GM12891 (cell line): ENCODE data around the gene CALML4.

Experiments
- PAX5 ChIP-seq: IDR thresholded peaks from 2 replicates; pipeline ENCODE4 v1.6.1; 2011; ENCODE audit warnings: low read length, moderate library complexity, mild to moderate bottlenecking; ENCODE audit not compliant: insufficient read depth, severe bottlenecking
- POLR2A ChIP-seq: IDR thresholded peaks from 2 replicates; pipeline ENCODE4 v1.6.1; 2011; ENCODE audit warnings: low read depth, low read length, control low read depth
- POLR2AphosphoS5 ChIP-seq: IDR thresholded peaks from 2 replicates; pipeline ENCODE4 v1.6.1; 2011; ENCODE audit warnings: low read depth, low read length, control low read depth
- SPI1 ChIP-seq: IDR thresholded peaks from 2 replicates; pipeline ENCODE4 v1.6.1; 2011; ENCODE audit warnings: low read depth, low read length, control low read depth
- TAF1 ChIP-seq: IDR thresholded peaks from 2 replicates; pipeline ENCODE4 v1.6.1; 2011; ENCODE audit warnings: low read depth, low read length, control low read depth

- TF ChIP-seq POLR2AphosphoS5: no peak
- no peak for TF ChIP-seq POLR2A
- no peak for TF ChIP-seq TAF1
- no peak for TF ChIP-seq PAX5
- no peak for TF ChIP-seq SPI1
Measured at GRCh38 chr15:68205558-68205944, 419 bp upstream of the CALML4 start.
